Vagina (tissue), 2 donors: ENCODE data around the gene ITPR3. TPM values are rescaled to one million over a fixed set of nuclear protein-coding genes. Genes with fewer than 3 reads are reported as not detected.
A peak's percentile ranks its signal among the peaks of the same experiment; 100 is the strongest.

ENCODE experiments used
- DNase-seq, 2 donors: peaks; one replicate each; pipeline ENCODE4 v3.0.0-alpha.2; 2017; ENCODE audit errors: extremely low spot score in 2 of 2
- H3K27ac ChIP-seq: fragments of 200-600 bp; sonication (generic); one replicate; pipeline ENCODE4 v1.5.1; 2019
- H3K27me3 ChIP-seq: fragments of 200-600 bp; sonication (generic); one replicate; pipeline ENCODE4 v1.5.1; 2019
- H3K36me3 ChIP-seq, 2 donors: fragments of 200-600 bp; sonication (generic); one replicate each; pipeline ENCODE4 v1.5.1; 2017 to 2019
- H3K4me1 ChIP-seq: fragments of 200-600 bp; sonication (generic); one replicate; pipeline ENCODE4 v1.5.1; 2019
- H3K4me3 ChIP-seq, 2 donors: fragments of 200-600 bp; sonication (generic); 1 replicate in 1 of 2; 2 replicates in 1 of 2; pipeline ENCODE4 v1.5.1; 2016 to 2019
- H3K9me3 ChIP-seq: fragments of 200-600 bp; sonication (generic); one replicate; pipeline ENCODE4 v1.5.1; 2019
- CTCF ChIP-seq, 3 experiments: fragments of 450-650 bp in 2 of 3; fragments of 200-600 bp in 1 of 3; sonication (generic) in 1 of 3; IDR thresholded peaks; one replicate each; pipeline ENCODE4 v1.5.1; 2017 to 2019; ENCODE audit warnings: antibody characterized with exemption in 3 of 3, mild to moderate bottlenecking in 2 of 3, moderate library complexity in 2 of 3
- POLR2A ChIP-seq, 2 donors: fragments of 450-650 bp; IDR thresholded peaks; one replicate each; pipeline ENCODE4 v1.6.1; 2017; ENCODE audit warnings: antibody characterized with exemption in 2 of 2, mild to moderate bottlenecking in 2 of 2, moderate library complexity in 2 of 2
- POLR2AphosphoS5 ChIP-seq, 2 donors: sonication (generic); formaldehyde crosslinking; IDR thresholded peaks; one replicate each; pipeline ENCODE4 v1.9.0; 2017; ENCODE audit warnings: antibody characterized with exemption in 2 of 2, mild to moderate bottlenecking in 2 of 2, low read depth in 1 of 2; ENCODE audit not compliant: insufficient read depth in 1 of 2
- intact Hi-C: fragments of 100-400 bp; cut with DNase I; formaldehyde crosslinking; loops from one replicate; pipeline ENCODE4 v1.15.1; 2023
- total RNA-seq: library from RNA; depleted of rRNA; stranded (reverse); fragments of >200 nt; gene quantifications from one replicate; pipeline ENCODE4 v1.2.3, GENCODE V29; 2016

ITPR3 gene
- total RNA-seq, 1 donor from 2014 or later: 50.1 TPM

GRCh38 chr6:33671744-33672072 is 50.6 kb downstream of the ITPR3 start:
- no peak for TF ChIP-seq CTCF (IDR thresholded peaks at IDR 0.05)
- no peak for TF ChIP-seq POLR2A (IDR thresholded peaks at IDR 0.05)
- no peak for TF ChIP-seq POLR2AphosphoS5 (IDR thresholded peaks at IDR 0.05; ENCODE audit: insufficient read depth in 1 of 2, low read depth in 1 of 2)
- intact Hi-C loops: no loop called here
- Histone ChIP-seq H3K9me3 (no peaks in the 10 kb centered on the region), H3K4me3 (no peak overlapping the region), H3K27ac (no peak overlapping the region), H3K36me3 (peaks cover 0 to 44% of the 10 kb centered on the region in 2 donors), H3K4me1 (peaks cover 9% of the 10 kb centered on the region), H3K27me3 (no peaks in the 10 kb centered on the region)
- DNase-seq: no peak

GRCh38 chr6:33672808-33673207 is 51.7 kb downstream of the ITPR3 start:
- H3K27me3 ChIP-seq: no peaks in the 10 kb centered on the region
- H3K27ac ChIP-seq: peak overlapping the region; percentile 57
- H3K9me3 ChIP-seq: no peaks in the 10 kb centered on the region
- TF ChIP-seq CTCF (IDR thresholded peaks at IDR 0.05) (peak in 1 of 3 experiments; percentile 24), POLR2A (IDR thresholded peaks at IDR 0.05) (no peak), POLR2AphosphoS5 (IDR thresholded peaks at IDR 0.05; ENCODE audit: insufficient read depth in 1 of 2, low read depth in 1 of 2) (peak in 1 of 2 donors; percentile 15)
- peaks cover 0 to 38% of the 10 kb centered on the region in 2 donors for H3K36me3 ChIP-seq
- DNase-seq: no peak
- H3K4me3 ChIP-seq: no peak overlapping the region
- intact Hi-C loops: no loop called here
- H3K4me1 ChIP-seq: peaks cover 9% of the 10 kb centered on the region

- no peaks in the 10 kb centered on the region for H3K9me3 ChIP-seq
- intact Hi-C loops: no loop called here
- peaks cover 0 to 32% of the 10 kb centered on the region in 2 donors for H3K36me3 ChIP-seq
- no peak overlapping the region for H3K4me3 ChIP-seq
- peak overlapping the region; percentile 57 for H3K27ac ChIP-seq
- TF ChIP-seq POLR2A (IDR thresholded peaks at IDR 0.05) (no peak), CTCF (IDR thresholded peaks at IDR 0.05) (no peak), POLR2AphosphoS5 (IDR thresholded peaks at IDR 0.05; ENCODE audit: insufficient read depth in 1 of 2, low read depth in 1 of 2) (no peak)
- DNase-seq: no peak
- H3K27me3 ChIP-seq: no peaks in the 10 kb centered on the region
- H3K4me1 ChIP-seq: peaks cover 9% of the 10 kb centered on the region
Observed at GRCh38 chr6:33673851-33674250, 52.7 kb downstream of the ITPR3 start.

- H3K4me3 ChIP-seq: no peak overlapping the region
- no peak for DNase-seq
- no peak for TF ChIP-seq POLR2AphosphoS5 (IDR thresholded peaks at IDR 0.05; ENCODE audit: insufficient read depth in 1 of 2, low read depth in 1 of 2)
- TF ChIP-seq POLR2A (IDR thresholded peaks at IDR 0.05): no peak
- TF ChIP-seq CTCF (IDR thresholded peaks at IDR 0.05): no peak
- peaks cover 0 to 47% of the 10 kb centered on the region in 2 donors for H3K36me3 ChIP-seq
- intact Hi-C loops: no loop called here
- H3K9me3 ChIP-seq: no peaks in the 10 kb centered on the region
- peaks cover 9% of the 10 kb centered on the region for H3K4me1 ChIP-seq
- H3K27ac ChIP-seq: no peak overlapping the region
- no peaks in the 10 kb centered on the region for H3K27me3 ChIP-seq
Observed at GRCh38 chr6:33675968-33676367, 54.8 kb downstream of the ITPR3 start.

- Histone ChIP-seq H3K4me3 (no peak overlapping the region), H3K36me3 (peaks cover 0 to 52% of the 10 kb centered on the region in 2 donors), H3K27ac (peak overlapping the region; percentile 66), H3K9me3 (no peaks in the 10 kb centered on the region), H3K27me3 (no peaks in the 10 kb centered on the region), H3K4me1 (peaks cover 9% of the 10 kb centered on the region)
- intact Hi-C loops: no loop called here
- DNase-seq: no peak
- TF ChIP-seq POLR2A (IDR thresholded peaks at IDR 0.05): no peak
- no peak for TF ChIP-seq POLR2AphosphoS5 (IDR thresholded peaks at IDR 0.05; ENCODE audit: insufficient read depth in 1 of 2, low read depth in 1 of 2)
- no peak for TF ChIP-seq CTCF (IDR thresholded peaks at IDR 0.05)
Observed at GRCh38 chr6:33676416-33677142, 55.5 kb downstream of the ITPR3 start.
